Measurements from ENCODE around the gene WWP2.

WWP2 gene

GRCh38 chr16:69883744-69884143 lies 121.6 kb downstream of the WWP2 start:
- TF ChIP-seq ZNF707 (tag by site-specific recombination; IDR thresholded peaks at IDR 0.05), result no peak
- TF ChIP-seq GLI2 (tag by site-specific recombination; IDR thresholded peaks at IDR 0.05; ENCODE audit: borderline replicate concordance, low read depth), result no peak
- no peak for TF ChIP-seq ZNF692 (tag by site-specific recombination; IDR thresholded peaks at IDR 0.05)
- no peak for TF ChIP-seq ZNF221 (tag by site-specific recombination; IDR thresholded peaks at IDR 0.05; ENCODE audit: borderline replicate concordance)
- no peak for TF ChIP-seq ZNF837 (tag by site-specific recombination; IDR thresholded peaks at IDR 0.05)
- no peak for TF ChIP-seq ZNF302 (tag by site-specific recombination; IDR thresholded peaks at IDR 0.05; ENCODE audit: low read depth)
- TF ChIP-seq ZNF624 (tag by site-specific recombination; IDR thresholded peaks at IDR 0.05), result no peak
- no peak for TF ChIP-seq ZNF488 (tag by site-specific recombination; IDR thresholded peaks at IDR 0.05)
- no peak for TF ChIP-seq ZNF16 (tag by site-specific recombination; IDR thresholded peaks at IDR 0.05; ENCODE audit: low read depth)
- TF ChIP-seq ZBTB11 (tag by site-specific recombination; conservative IDR thresholded peaks at IDR 0.05; ENCODE audit: low read depth), result no peak
- TF ChIP-seq ZBTB44 (tag by site-specific recombination; IDR thresholded peaks at IDR 0.05), result no peak
- no peak for TF ChIP-seq ZNF585B (tag by site-specific recombination; IDR thresholded peaks at IDR 0.05)
- TF ChIP-seq ZNF211 (tag by site-specific recombination; IDR thresholded peaks at IDR 0.05; ENCODE audit: low read depth), result no peak
- no peak for TF ChIP-seq YY1 (tag by site-specific recombination; IDR thresholded peaks at IDR 0.05)
- no peak for TF ChIP-seq ZNF629 (tag by site-specific recombination; IDR thresholded peaks at IDR 0.05)
- TF ChIP-seq ZNF654 (tag by site-specific recombination; IDR thresholded peaks at IDR 0.05; ENCODE audit: low read depth), result no peak
- TF ChIP-seq ZFP3 (tag by site-specific recombination; IDR thresholded peaks at IDR 0.05; ENCODE audit: low read depth), result no peak
- no peak for TF ChIP-seq ZNF843 (tag by site-specific recombination; IDR thresholded peaks at IDR 0.05)
- no peak for TF ChIP-seq REST (tag by site-specific recombination; IDR thresholded peaks at IDR 0.05)
- H3K36me3 ChIP-seq (ENCODE audit: control insufficient read depth in 2 of 2, insufficient read depth in 1 of 2, low read length in 2 of 2), result peaks cover 0 to 12% of the 10 kb centered on the region in 2 experiments; a peak in 2 of 3 replicates
- H3K4me3 ChIP-seq (ENCODE audit: low read depth, low read length), result no peak overlapping the region
- no peaks in the 10 kb centered on the region for H3K4me1 ChIP-seq (ENCODE audit: control insufficient read depth, insufficient read depth, low read length)
- CTCF ChIA-PET, result interaction anchor here (0.7 kb wide), 2 partner anchors 17 to 26 kb away, joined by 3 read pairs; no protein-coding TSS in a partner anchor
- POLR2A ChIA-PET, result interaction anchor here (0.6 kb wide), 1 partner anchor 65 kb away, joined by 4 read pairs; no protein-coding TSS in a partner anchor
- no peaks in the 10 kb centered on the region for H3K9me3 ChIP-seq (ENCODE audit: control insufficient read depth, insufficient read depth, low read depth, low read length)
- no peak overlapping the region for H3K27ac ChIP-seq (ENCODE audit: extremely low read depth, low read depth, low read length)

Data from HEK293 (cell line).